Right lobe of liver (tissue), 6 donors: Measurements from ENCODE around the gene GIGYF1. TPM values are rescaled to one million over a fixed set of nuclear protein-coding genes. Genes with fewer than 3 reads are reported as not detected.
"Not testable (repeated sequence)": the region's sequence is repeated elsewhere in the genome, so short reads cannot be mapped to it uniquely, and the experiment has no call there.

Source experiments
- ATAC-seq, 4 donors: fragments of 200-7000 bp; cut with Tn5 transposase; one replicate each; pipeline ENCODE4 v1.9.1; 2020; ENCODE audit warnings: mild to moderate bottlenecking in 4 of 4, moderate library complexity in 4 of 4
- DNase-seq, 3 donors: peaks; one replicate each; pipeline ENCODE4 v3.0.0-alpha.2; 2020
- H3K27ac ChIP-seq, 3 donors: fragments of 200-600 bp; one replicate each; pipeline ENCODE4 v1.8.0; 2022
- H3K27me3 ChIP-seq, 2 donors: fragments of 200-600 bp; one replicate each; pipeline ENCODE4 v1.8.0; 2022
- H3K36me3 ChIP-seq, 4 donors: fragments of 200-600 bp; sonication (generic) in 1 of 4; one replicate each; pipeline versions ENCODE4 v1.5.1 to v1.8.0; 2017 to 2022; ENCODE audit warnings: control low read depth in 1 of 4
- H3K4me1 ChIP-seq, 4 donors: fragments of 200-600 bp; sonication (generic) in 1 of 4; one replicate each; pipeline versions ENCODE4 v1.5.1 to v1.8.0; 2017 to 2022; ENCODE audit warnings: control low read depth in 1 of 4
- H3K4me3 ChIP-seq, 3 donors: fragments of 200-600 bp; one replicate each; pipeline ENCODE4 v1.8.0; 2022
- H3K9me3 ChIP-seq, 4 donors: fragments of 200-600 bp; sonication (generic) in 1 of 4; one replicate each; pipeline versions ENCODE4 v1.5.1 to v1.8.0; 2017 to 2022; ENCODE audit warnings: control low read depth in 1 of 4
- CTCF ChIP-seq, 4 donors: fragments of 200-600 bp in 3 of 4; fragments of 450-650 bp in 1 of 4; IDR thresholded peaks; one replicate each; pipeline versions ENCODE4 v1.5.1 to v1.8.0; 2016 to 2022; ENCODE audit warnings: antibody characterized with exemption in 4 of 4, mild to moderate bottlenecking in 2 of 4
- POLR2A ChIP-seq: fragments of 450-650 bp; IDR thresholded peaks from one replicate; pipeline ENCODE4 v1.6.1; 2017; ENCODE audit warnings: antibody characterized with exemption, mild to moderate bottlenecking
- WGBS: methylation state at CpG from one replicate; pipeline ENCODE4 v1.1.6; 2018; ENCODE audit warnings: low coverage, low lambda C conversion rate; ENCODE audit not compliant: insufficient coverage; ENCODE audit errors: missing lambda C conversion rate; 5-methylcytosine and 5-hydroxymethylcytosine counted together
- intact Hi-C, 2 donors: fragments of 100-400 bp; cut with DNase I; formaldehyde crosslinking; loops; one replicate each; pipeline versions ENCODE4 v1.11.2 to v1.14.1; 2022
- total RNA-seq, 6 experiments: library from RNA; depleted of rRNA in 2 of 6; stranded (reverse); fragments of >200 nt in 2 of 6; fragmentation: NEBNext Ultra II Directional in 3 of 6; extraction: Animal tissue kit (Norgen Biotek cat#: 25700) in 3 of 6; gene quantifications; one replicate each; pipeline versions ENCODE4 v1.1.0 to v1.2.4, GENCODE V29; 2016 to 2023
- donor health status: DM: no; HTN: yes; CAD: no.
- donor health status: DM: no; HTN: no; CAD: no.
- donor health status: DM: no; HTN: no; CAD: no.
- donor health status: DM: no; HTN: yes; CAD: no.
- donor health status: DM: no; HTN: yes; CAD: no.

Gene GIGYF1
- total RNA-seq, 6 experiments from 2014 or later = 6.6 to 25.1 (median 15.5) TPM

GRCh38 chr7:100726996-100727761 is 33.1 kb upstream of the GIGYF1 start:
- intact Hi-C loops = no loop called here
- Histone ChIP-seq H3K4me1 (peaks cover 0 to 33% (median 15%) of the 10 kb centered on the region in 4 donors), H3K27me3 (no peaks in the 10 kb centered on the region), H3K9me3 (no peaks in the 10 kb centered on the region), H3K4me3 (no peak overlapping the region), H3K36me3 (no peaks in the 10 kb centered on the region), H3K27ac (peak overlapping the region in 1 of 3 donors; percentile 16)
- no peak for TF ChIP-seq CTCF (IDR thresholded peaks at IDR 0.05)
- TF ChIP-seq POLR2A = no peak
- 35% methylated on average over 10 of the region's 12 CpGs for WGBS
- peak in 1 of 3 donors; percentile 67 for DNase-seq
- ATAC-seq = peak; percentile 36 to 56 (median 42)

GRCh38 chr7:100724364-100724763 is 30.3 kb upstream of the GIGYF1 start:
- ATAC-seq, H3K9me3 ChIP-seq, intact Hi-C loops, H3K27me3 ChIP-seq, DNase-seq, H3K36me3 ChIP-seq: not testable (repeated sequence)
- WGBS = 88% methylated on average over 1 of the region's 2 CpGs
- Histone ChIP-seq H3K4me1 (peaks cover 0 to 56% (median 21%) of the 10 kb centered on the region in 4 donors), H3K27ac (peak overlapping the region; percentile 14 to 67 (median 61)), H3K4me3 (peak overlapping the region in 1 of 3 donors; percentile 60)

DNA sequence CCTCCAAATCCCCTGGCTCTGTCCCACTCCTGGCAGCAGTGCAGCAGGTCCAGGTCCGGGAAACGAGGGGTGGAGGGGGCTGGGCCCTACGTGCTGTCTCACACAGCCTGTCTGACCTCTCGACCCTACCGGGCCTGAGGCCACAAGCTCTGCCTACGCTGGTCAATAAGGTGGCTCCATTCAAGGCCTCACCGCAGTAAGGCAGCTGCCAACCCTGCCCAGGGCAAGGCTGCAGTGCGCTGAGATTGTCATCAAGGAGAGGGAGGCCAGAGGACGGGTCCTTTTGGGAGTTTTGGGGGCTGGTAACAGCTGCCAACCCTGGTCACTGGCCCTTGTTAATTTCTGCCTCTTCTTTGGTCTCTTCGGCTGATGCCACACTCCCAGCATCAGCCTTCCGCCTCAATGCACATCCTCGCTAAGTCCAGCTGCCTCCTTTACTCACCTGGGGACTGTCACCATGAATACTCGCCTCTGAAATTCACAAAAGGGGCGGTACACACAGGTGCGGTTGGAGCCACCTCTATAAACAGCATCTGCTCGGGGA is 29.8 kb upstream of the GIGYF1 start:
- DNase-seq (peak; percentile 90 to 95 (median 92)), ATAC-seq (peak; percentile 66 to 85 (median 82))
- no peaks in the 10 kb centered on the region for H3K36me3 ChIP-seq
- H3K4me3 ChIP-seq = peak overlapping the region in 1 of 3 donors; percentile 60
- H3K27ac ChIP-seq = peak overlapping the region; percentile 39 to 83 (median 67)
- intact Hi-C loops = no loop called here
- no peaks in the 10 kb centered on the region for H3K27me3 ChIP-seq
- H3K9me3 ChIP-seq = no peaks in the 10 kb centered on the region
- H3K4me1 ChIP-seq = peaks cover 0 to 56% (median 21%) of the 10 kb centered on the region in 4 donors
- 44% methylated on average over 10 of the region's 16 CpGs for WGBS
- TF ChIP-seq POLR2A = peak; percentile 51
- no peak for TF ChIP-seq CTCF (IDR thresholded peaks at IDR 0.05)

GRCh38 chr7:100722480-100723212 is 28.6 kb upstream of the GIGYF1 start:
- intact Hi-C loops = no loop called here

More at GRCh38 chr7:100722480-100723212, 28.6 kb upstream of the GIGYF1 start:
- ATAC-seq (peak; percentile 16 to 57 (median 20)), DNase-seq (peak; percentile 55 to 68 (median 64))
- WGBS = 77% methylated on average over 15 of the region's 17 CpGs
- Histone ChIP-seq H3K9me3 (no peaks in the 10 kb centered on the region), H3K36me3 (no peaks in the 10 kb centered on the region), H3K4me3 (peak overlapping the region in 1 of 3 donors; percentile 60), H3K27me3 (no peaks in the 10 kb centered on the region), H3K4me1 (peaks cover 0 to 56% (median 21%) of the 10 kb centered on the region in 4 donors), H3K27ac (peak overlapping the region; percentile 20 to 83 (median 67))
- TF ChIP-seq CTCF (IDR thresholded peaks at IDR 0.05) (no peak), POLR2A (no peak)
